Heart left ventricle (tissue), 13 donors: ENCODE results near the gene CA5B.
"Not testable (repeated sequence)": the region's sequence is repeated elsewhere in the genome, so short reads cannot be mapped to it uniquely, and the experiment has no call there.

Experiments used
- POLR2A ChIP-seq, 2 donors: fragments of 450-650 bp; IDR thresholded peaks; one replicate each; pipeline ENCODE4 v1.6.1; 2017; ENCODE audit warnings: antibody characterized with exemption in 2 of 2, mild to moderate bottlenecking in 2 of 2, moderate library complexity in 2 of 2
- TF ChIP-seq, protein P1 (sequence below), 12 donors: fragments of 200-600 bp; sonication (generic) in 4 of 12; IDR thresholded peaks; one replicate each; pipeline versions ENCODE4 v1.5.0 to v1.8.0; 2018 to 2022; ENCODE audit warnings: antibody characterized with exemption in 12 of 12, mild to moderate bottlenecking in 5 of 12
- donor health status: ischemic (EF 13 %, LVEDD 7.1; RV severe dilation, severe dysfunction).
- donor health status: DM: no; HTN: yes; CAD: no.
- donor health status: DM: no; HTN: no; CAD: no.
- donor health status: ischemic (EF 25% LVEDD 6.9; RV normal size, moderate dysfunction).
- donor health status: ischemic (EF 25% LVEDD 5.7; RV mildly dilated, moderate dysfunction).
- donor health status: ischemic (EF 35%, LVEDD 5.7; RV mildly dilated, moderate dysfunction).
- donor health status: nonischemic (EF 11% LVEDD 7.7; RV severe dilation, severe dysfunction).
- donor health status: DM: yes; HTN: yes; CAD: no.
- donor health status: PGD.
- donor health status: ischemic (EF 29% LVEDD 5.4; RV normal size, mild dysfunction).
- donor health status: nonischemic (EF 23%, LVEDD 6.1; RV moderate dilation, normal function).

DNA sequence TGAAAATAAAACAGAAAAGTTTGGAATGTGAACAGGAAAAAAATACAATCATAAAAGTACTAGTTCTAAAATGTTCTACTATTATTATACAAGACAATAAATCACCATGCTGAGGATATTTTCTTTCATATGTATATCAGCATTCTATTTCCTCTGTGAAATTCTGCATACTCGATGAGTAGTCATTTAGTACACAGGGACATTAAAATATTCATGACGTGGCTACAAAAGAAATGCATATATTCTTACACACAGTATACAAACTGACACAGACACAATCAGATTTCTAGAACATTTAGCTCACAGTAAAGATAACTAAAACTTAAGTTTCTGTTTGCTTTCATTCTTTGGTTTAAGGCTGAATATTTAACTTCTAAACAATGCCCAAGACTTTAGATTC, 93.3 kb downstream of the CA5B start:
- TF ChIP-seq, protein P1, sequence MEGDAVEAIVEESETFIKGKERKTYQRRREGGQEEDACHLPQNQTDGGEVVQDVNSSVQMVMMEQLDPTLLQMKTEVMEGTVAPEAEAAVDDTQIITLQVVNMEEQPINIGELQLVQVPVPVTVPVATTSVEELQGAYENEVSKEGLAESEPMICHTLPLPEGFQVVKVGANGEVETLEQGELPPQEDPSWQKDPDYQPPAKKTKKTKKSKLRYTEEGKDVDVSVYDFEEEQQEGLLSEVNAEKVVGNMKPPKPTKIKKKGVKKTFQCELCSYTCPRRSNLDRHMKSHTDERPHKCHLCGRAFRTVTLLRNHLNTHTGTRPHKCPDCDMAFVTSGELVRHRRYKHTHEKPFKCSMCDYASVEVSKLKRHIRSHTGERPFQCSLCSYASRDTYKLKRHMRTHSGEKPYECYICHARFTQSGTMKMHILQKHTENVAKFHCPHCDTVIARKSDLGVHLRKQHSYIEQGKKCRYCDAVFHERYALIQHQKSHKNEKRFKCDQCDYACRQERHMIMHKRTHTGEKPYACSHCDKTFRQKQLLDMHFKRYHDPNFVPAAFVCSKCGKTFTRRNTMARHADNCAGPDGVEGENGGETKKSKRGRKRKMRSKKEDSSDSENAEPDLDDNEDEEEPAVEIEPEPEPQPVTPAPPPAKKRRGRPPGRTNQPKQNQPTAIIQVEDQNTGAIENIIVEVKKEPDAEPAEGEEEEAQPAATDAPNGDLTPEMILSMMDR (IDR thresholded peaks at IDR 0.05), result not testable (repeated sequence)
- TF ChIP-seq POLR2A (IDR thresholded peaks at IDR 0.05), result not testable (repeated sequence)
